Fibroblast of upper back skin (primary cell): ENCODE results near the gene DES.

ENCODE experiments used
- DNase-seq: peaks from one replicate; pipeline ENCODE4 v3.0.0-alpha.2; 2013

Gene DES

GRCh38 chr2:219475697-219476651 lies 57.8 kb downstream of the DES start:
- DNase-seq: peak; percentile 83
